Suppressor macrophage treated with lipopolysaccharide for 1 hour (primary cell): ENCODE measurements around the gene EPOP.

Experiments used
- DNase-seq, 3 donors: peaks; one replicate each; pipeline ENCODE4 v3.0.0-alpha.2; 2020 to 2022

The EPOP gene

GRCh38 chr17:38674749-38675615 is at the start of gene EPOP:
EPOP (minus strand) TSS chr17:38674957; CDS start chr17:38674495, 462 bp downstream.
- DNase-seq, result peak; percentile 91 to 97 (median 95)

GRCh38 chr17:38721802-38722201 is 47.0 kb upstream of the EPOP start:
- DNase-seq, result no peak

- no peak for DNase-seq
Observed at GRCh38 chr17:38720941-38721340, 46.2 kb upstream of the EPOP start.

GRCh38 chr17:38719943-38720641 is 45.3 kb upstream of the EPOP start:
- DNase-seq, result no peak

- DNase-seq, result no peak
Observed at GRCh38 chr17:38719289-38719942, 44.7 kb upstream of the EPOP start.

GRCh38 chr17:38717139-38717745 is 42.5 kb upstream of the EPOP start:
- DNase-seq, result no peak

GRCh38 chr17:38716368-38717005 is 41.7 kb upstream of the EPOP start:
- no peak for DNase-seq

GRCh38 chr17:38715216-38715943 is 40.6 kb upstream of the EPOP start:
- DNase-seq, result no peak

- DNase-seq, result no peak
Observed at GRCh38 chr17:38713456-38714075, 38.8 kb upstream of the EPOP start.

GRCh38 chr17:38712593-38712992 is 37.8 kb upstream of the EPOP start:
- no peak for DNase-seq

GRCh38 chr17:38711792-38712571 is 37.2 kb upstream of the EPOP start:
- no peak for DNase-seq

- no peak for DNase-seq
Observed at GRCh38 chr17:38710985-38711384, 36.2 kb upstream of the EPOP start.

GRCh38 chr17:38710604-38710962 is 35.8 kb upstream of the EPOP start:
- no peak for DNase-seq

GRCh38 chr17:38709864-38710603 is 35.3 kb upstream of the EPOP start:
- no peak for DNase-seq

GRCh38 chr17:38709104-38709820 is 34.5 kb upstream of the EPOP start:
- no peak for DNase-seq

- no peak for DNase-seq
Observed at GRCh38 chr17:38707678-38708351, 33.1 kb upstream of the EPOP start.

- peak; percentile 45 to 52 (median 50) for DNase-seq
Observed at GRCh38 chr17:38706505-38707216, 31.9 kb upstream of the EPOP start.
